Stimulated activated CD4-positive, alpha-beta T cell treated with anti-CD3 and anti-CD28 coated beads, Interleukin-12 subunit alpha, Interleukin-12 subunit beta, amount 100 ng/mL, for 4 hours (primary cell): ENCODE measurements around the gene DCAF6.

Experiments
- DNase-seq: peaks from one replicate; pipeline ENCODE4 v3.0.0-alpha.2; 2020

The DCAF6 gene

DNA sequence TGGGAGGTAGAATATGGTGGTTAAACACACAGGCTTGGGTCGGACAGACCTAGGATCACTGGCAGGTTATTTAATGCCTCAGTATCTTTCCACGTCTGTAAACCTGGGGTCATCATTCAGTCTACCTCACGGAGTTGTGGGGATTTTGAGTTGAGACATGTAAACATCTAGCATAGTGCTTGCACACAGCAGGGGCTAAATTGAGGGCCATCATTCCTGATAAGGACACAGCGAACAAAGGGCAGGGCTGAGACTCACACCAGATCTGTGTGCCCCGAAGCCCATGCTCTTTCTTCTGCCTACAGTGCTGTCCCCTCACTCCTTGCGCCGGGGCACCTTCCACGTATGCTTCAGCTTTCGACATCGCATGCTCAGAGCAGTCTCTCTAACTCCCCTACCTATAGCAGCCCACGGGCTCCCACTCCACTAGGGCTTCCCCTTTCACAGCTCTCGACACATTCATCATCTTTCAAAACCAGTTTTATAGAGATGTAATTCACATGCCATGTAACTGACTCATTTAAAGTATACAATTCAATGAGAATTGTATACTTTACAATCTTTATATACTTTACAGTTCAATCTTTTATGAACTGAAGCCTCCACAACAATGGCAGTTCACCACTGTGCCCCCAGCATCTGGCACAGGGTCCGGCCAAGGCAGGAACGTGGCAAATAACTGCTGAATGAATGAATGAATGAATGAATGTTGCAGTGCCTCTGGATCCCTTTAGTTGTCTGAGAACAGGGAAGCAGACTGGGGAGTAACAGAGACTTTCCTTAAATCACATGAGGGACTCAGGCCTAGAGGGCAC lies 152.2 kb downstream of the DCAF6 start:
- no peak for DNase-seq

- DNase-seq, result no peak
These were observed 153.0 kb downstream of the DCAF6 start for GRCh38 chr1:168089326-168089978.

GRCh38 chr1:168089979-168090337 lies 153.5 kb downstream of the DCAF6 start:
- DNase-seq, result no peak

- no peak for DNase-seq
These were observed 153.9 kb downstream of the DCAF6 start for GRCh38 chr1:168090395-168090794.

GRCh38 chr1:168091063-168091462 lies 154.6 kb downstream of the DCAF6 start:
- no peak for DNase-seq

- no peak for DNase-seq
These were observed 155.5 kb downstream of the DCAF6 start for GRCh38 chr1:168091720-168092550.

DNA sequence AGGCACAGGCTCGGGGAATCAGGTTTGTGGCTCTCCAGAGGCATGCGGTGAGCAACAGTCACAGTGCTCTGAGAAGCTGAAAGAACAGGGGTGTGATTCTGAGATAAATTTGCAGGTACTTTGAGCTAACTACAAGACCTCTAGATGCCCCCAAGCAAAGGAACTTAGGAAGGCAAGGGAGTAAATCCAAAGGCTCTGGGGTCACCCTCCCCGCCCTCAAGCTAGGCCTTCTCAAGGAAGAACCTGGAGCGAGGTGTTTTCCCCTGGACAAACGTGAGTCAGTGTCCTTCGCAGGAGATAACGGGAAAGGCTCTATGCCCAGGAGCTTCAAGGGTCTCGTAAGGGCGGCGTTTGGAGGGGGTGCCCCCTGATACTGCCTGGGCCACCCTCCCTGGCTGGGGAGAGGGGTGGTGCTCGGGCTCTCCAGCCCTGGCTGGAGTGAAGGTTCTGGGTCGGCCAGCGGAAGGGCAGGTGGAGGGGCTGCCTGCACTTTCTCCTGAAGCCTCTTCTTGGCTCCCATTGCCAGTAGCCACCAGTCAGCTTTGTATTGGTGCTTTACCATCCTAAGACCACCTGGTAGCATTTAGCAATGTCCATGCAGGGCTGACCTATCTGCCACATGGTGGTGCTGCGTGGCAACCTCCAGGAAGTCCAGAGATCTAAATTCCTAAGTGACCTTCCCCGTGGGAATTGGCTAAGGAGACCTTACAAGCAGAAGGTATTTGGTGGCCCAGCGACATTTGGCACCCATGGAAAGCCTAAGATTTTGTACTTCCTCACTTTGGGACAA lies 156.3 kb downstream of the DCAF6 start:
- DNase-seq, result no peak

DNA sequence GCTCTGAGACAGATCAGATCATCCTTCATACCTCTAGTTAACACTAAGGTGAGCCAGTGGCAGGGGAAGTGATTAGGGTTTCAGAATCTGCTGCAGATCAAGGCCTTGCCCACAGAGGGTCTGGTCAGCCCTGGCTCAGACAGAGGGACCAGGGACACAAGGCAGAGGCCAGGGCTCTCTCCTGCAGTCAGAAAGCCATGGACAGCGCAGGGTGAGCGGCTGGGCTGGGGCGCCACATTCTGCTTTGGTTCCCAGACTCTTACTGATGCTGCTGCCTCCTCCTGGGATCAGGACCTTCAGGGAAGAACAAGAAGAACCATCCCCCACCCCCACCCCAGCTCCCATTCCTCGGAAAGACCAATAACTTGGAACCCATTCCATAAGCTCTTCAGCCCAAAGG lies 157.1 kb downstream of the DCAF6 start:
- no peak for DNase-seq

- DNase-seq, result no peak
These were observed 159.0 kb downstream of the DCAF6 start for GRCh38 chr1:168095476-168095875.

GRCh38 chr1:168096296-168097165 lies 160.0 kb downstream of the DCAF6 start:
- no peak for DNase-seq

GRCh38 chr1:168097921-168098528 lies 161.5 kb downstream of the DCAF6 start:
- no peak for DNase-seq

DNA sequence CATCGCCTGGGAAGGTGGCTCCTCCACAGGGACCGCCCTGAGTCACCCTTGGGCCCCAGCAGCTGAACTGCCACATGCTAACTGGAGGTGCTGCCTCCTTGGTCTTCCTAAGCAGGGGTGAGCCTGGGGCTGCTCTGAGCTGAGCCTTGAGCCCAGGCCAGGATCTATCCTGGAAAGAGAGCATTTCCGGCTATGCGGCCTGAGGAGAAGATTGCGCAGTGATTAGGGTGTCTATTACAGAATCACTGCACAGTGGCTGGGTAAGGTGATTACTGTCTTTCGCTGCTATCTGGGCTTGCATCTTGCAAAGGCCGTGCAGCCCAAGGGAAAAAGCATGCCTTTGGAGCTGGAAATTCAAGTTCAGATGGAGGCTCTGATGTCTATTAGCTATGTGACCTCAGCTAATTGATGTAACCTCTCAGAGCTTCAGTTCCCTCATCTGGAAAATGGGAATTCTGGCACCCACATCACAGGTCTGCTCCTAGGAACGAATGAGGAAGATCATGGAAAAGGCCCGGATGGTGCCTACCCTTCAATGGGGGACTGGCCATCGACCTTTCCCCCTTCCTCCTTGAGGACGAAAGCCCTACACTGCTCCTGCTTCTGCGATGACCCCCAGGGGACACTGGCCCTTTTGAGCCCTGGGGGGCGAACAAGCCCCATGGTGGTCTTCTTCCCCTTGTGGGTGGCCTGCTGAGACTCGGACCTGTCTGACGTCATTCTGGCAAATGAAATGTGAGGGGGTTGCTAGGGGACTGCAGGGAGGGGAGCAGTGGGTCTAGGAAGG lies 162.2 kb downstream of the DCAF6 start:
- DNase-seq, result no peak

DNA sequence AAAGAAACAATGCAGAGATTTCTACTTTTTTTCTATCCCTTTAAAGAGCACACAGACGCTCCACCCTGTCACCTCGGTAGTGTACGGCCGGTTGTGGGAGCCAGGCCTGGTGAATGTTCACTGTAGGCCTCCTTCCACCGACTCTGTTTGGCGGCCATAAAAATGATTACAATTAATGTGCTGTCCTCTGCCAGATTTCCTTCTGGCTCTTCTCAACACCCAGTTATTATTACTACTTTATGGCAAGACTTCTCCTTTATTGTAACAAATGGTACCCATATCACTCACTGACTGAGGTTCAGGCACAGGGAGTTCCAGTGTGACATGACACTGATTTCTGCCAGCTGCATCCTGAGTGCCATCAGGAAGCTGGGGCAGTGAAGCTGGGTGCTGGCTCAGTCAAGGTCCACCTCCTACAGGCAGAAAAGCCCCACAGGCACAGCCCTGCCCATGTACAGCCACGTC lies 162.9 kb downstream of the DCAF6 start:
- no peak for DNase-seq

GRCh38 chr1:168100315-168101002 lies 164.0 kb downstream of the DCAF6 start:
- DNase-seq, result no peak

DNA sequence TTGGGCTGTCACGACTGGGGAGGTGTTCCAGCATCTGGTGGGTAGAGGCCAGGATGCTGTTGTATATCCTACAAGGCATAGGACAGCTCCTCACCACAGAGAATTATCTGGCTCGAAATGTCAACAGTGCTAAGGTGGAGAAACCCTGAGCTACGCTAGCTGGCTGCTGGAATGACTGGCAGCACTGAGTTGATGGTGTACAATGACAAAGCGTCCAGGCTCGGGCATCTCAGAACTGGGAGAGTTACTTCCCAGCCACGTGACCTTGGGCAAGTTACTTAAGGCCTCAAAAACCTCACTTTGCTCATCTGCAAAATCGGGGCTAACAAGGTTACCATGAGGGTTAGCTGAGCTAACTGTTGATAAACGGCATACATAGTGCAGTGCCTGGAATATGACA lies 164.9 kb downstream of the DCAF6 start:
- no peak for DNase-seq

- no peak for DNase-seq
These were observed 166.0 kb downstream of the DCAF6 start for GRCh38 chr1:168102487-168102886.

- DNase-seq, result no peak
These were observed 168.1 kb downstream of the DCAF6 start for GRCh38 chr1:168104535-168104934.

- DNase-seq, result no peak
These were observed 169.4 kb downstream of the DCAF6 start for GRCh38 chr1:168105846-168106245.

DNA sequence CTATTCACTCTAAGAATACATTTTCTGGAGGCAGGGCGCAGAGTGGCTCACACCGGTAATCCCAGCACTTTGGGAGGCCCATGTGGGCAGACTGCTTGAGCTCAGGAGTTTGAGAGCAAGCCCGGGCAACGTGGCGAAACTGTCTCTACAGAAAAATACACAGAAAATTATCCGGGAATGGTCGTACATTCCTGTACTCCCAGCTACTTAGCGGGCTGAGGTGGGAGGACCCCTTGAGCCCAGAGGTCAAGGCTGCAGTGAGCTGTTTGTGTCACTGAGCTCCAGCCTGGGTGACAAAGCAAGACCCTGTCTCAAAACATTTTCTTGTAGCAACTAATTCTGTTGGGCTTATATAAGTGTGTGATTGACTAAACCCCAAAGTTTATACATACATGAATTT lies 169.8 kb downstream of the DCAF6 start:
- DNase-seq, result no peak
